Measurements from ENCODE around the gene ACVR1B. TPM values are rescaled to one million over a fixed set of nuclear protein-coding genes. Genes with fewer than 3 reads are reported as not detected.

Gene ACVR1B
- total RNA-seq, 3 donors from 2014 or later (not counting 1 experiment from before 2014, with no cell fraction given), result 5.9 to 9.6 (median 6.6) TPM

- Mint-ChIP-seq H3K27me3 (ENCODE audit: low read depth in 2 of 2) (no peaks in the 10 kb centered on the region), H3K36me3 (no peaks in the 10 kb centered on the region), H3K27ac (peak within 1 kb of the TSS; percentile 90 to 95), H3K9me3 (no peaks in the 10 kb centered on the region), H3K4me3 (peak within 1 kb of the TSS; percentile 93), H3K4me1 (peaks cover 27 to 34% of the 10 kb centered on the region in 2 donors)
- Histone ChIP-seq H3K36me3 (ENCODE audit: control insufficient read depth, insufficient read depth, low read length) (no peaks in the 10 kb centered on the region), H3K27ac (ENCODE audit: low read length) (peak within 1 kb of the TSS; percentile 61), H3K4me1 (ENCODE audit: control insufficient read depth, insufficient read depth, low read length) (peaks cover 31% of the 10 kb centered on the region), H3K9me3 (ENCODE audit: control insufficient read depth, insufficient read depth, low read length) (no peaks in the 10 kb centered on the region), H3K4me3 (ENCODE audit: low read length) (peak within 1 kb of the TSS; percentile 69), H3K27me3 (ENCODE audit: control insufficient read depth, insufficient read depth, low read length) (peaks cover 4% of the 10 kb centered on the region)
- no peak for TF ChIP-seq CTCF (IDR thresholded peaks at IDR 0.05)
- ATAC-seq, result peak; percentile 58 to 75 (median 60)
- intact Hi-C loops (cut with micrococcal nuclease), result loop anchor here (1.0 kb wide), 2 partner anchors 17 to 44 kb away; no protein-coding TSS in a partner anchor
- under 1% methylated on average over 60 of the region's 60 CpGs for WGBS (ENCODE audit: insufficient coverage)
- peak; percentile 79 to 92 for DNase-seq
These were observed 55.2 kb downstream of the ACVR1B start, which contains the start of gene TAMALIN for GRCh38 chr12:52006726-52007157. Gene TAMALIN (plus strand): TSS chr12:52006946. CDS start chr12:52007020, 74 bp downstream.

GRCh38 chr12:52007158-52007921, 55.8 kb downstream of the ACVR1B start:
- Mint-ChIP-seq H3K4me1 (peaks cover 27 to 34% of the 10 kb centered on the region in 2 donors), H3K27ac (peak overlapping the region; percentile 90 to 95)
- WGBS (ENCODE audit: insufficient coverage), result under 1% methylated on average over 72 of the region's 72 CpGs

GRCh38 chr12:52007982-52008510, 56.5 kb downstream of the ACVR1B start:
- Histone ChIP-seq H3K27ac (ENCODE audit: low read length) (peak overlapping the region; percentile 45), H3K4me1 (ENCODE audit: control insufficient read depth, insufficient read depth, low read length) (peaks cover 31% of the 10 kb centered on the region), H3K4me3 (ENCODE audit: low read length) (peak overlapping the region; percentile 69), H3K9me3 (ENCODE audit: control insufficient read depth, insufficient read depth, low read length) (no peaks in the 10 kb centered on the region), H3K36me3 (ENCODE audit: control insufficient read depth, insufficient read depth, low read length) (no peaks in the 10 kb centered on the region), H3K27me3 (ENCODE audit: control insufficient read depth, insufficient read depth, low read length) (peaks cover 4% of the 10 kb centered on the region)
- ATAC-seq, result no peak
- TF ChIP-seq CTCF (IDR thresholded peaks at IDR 0.05), result no peak
- 52% methylated on average over 3 of the region's 5 CpGs for WGBS (ENCODE audit: insufficient coverage)
- no peaks in the 10 kb centered on the region for H3K27me3 Mint-ChIP-seq (ENCODE audit: low read depth in 2 of 2)
- no peak for DNase-seq
- intact Hi-C loops (cut with micrococcal nuclease), result no loop called here
- peak overlapping the region; percentile 93 for H3K4me3 Mint-ChIP-seq
- H3K36me3 Mint-ChIP-seq, result no peaks in the 10 kb centered on the region
- no peaks in the 10 kb centered on the region for H3K9me3 Mint-ChIP-seq
- H3K27ac Mint-ChIP-seq, result peak overlapping the region; percentile 90 to 95
- peaks cover 27 to 34% of the 10 kb centered on the region in 2 donors for H3K4me1 Mint-ChIP-seq

More at GRCh38 chr12:52007158-52007921, 55.8 kb downstream of the ACVR1B start:
- intact Hi-C loops (cut with micrococcal nuclease), result no loop called here
- peak overlapping the region; percentile 69 for H3K4me3 ChIP-seq (ENCODE audit: low read length)
- no peaks in the 10 kb centered on the region for H3K36me3 ChIP-seq (ENCODE audit: control insufficient read depth, insufficient read depth, low read length)
- no peaks in the 10 kb centered on the region for H3K27me3 Mint-ChIP-seq (ENCODE audit: low read depth in 2 of 2)
- no peaks in the 10 kb centered on the region for H3K36me3 Mint-ChIP-seq
- no peaks in the 10 kb centered on the region for H3K9me3 Mint-ChIP-seq
- DNase-seq (peak; percentile 65 to 83), ATAC-seq (peak; percentile 33 to 60 (median 43))
- peak overlapping the region; percentile 93 for H3K4me3 Mint-ChIP-seq
- no peak for TF ChIP-seq CTCF (IDR thresholded peaks at IDR 0.05)
- H3K27me3 ChIP-seq (ENCODE audit: control insufficient read depth, insufficient read depth, low read length), result peaks cover 4% of the 10 kb centered on the region
- H3K4me1 ChIP-seq (ENCODE audit: control insufficient read depth, insufficient read depth, low read length), result peaks cover 31% of the 10 kb centered on the region
- no peaks in the 10 kb centered on the region for H3K9me3 ChIP-seq (ENCODE audit: control insufficient read depth, insufficient read depth, low read length)
- peak overlapping the region; percentile 59 for H3K27ac ChIP-seq (ENCODE audit: low read length)
